ENCODE data around the gene SYT14.
"Not testable (repeated sequence)": the region's sequence is repeated elsewhere in the genome, so short reads cannot be mapped to it uniquely, and the experiment has no call there.

SYT14 gene

DNA sequence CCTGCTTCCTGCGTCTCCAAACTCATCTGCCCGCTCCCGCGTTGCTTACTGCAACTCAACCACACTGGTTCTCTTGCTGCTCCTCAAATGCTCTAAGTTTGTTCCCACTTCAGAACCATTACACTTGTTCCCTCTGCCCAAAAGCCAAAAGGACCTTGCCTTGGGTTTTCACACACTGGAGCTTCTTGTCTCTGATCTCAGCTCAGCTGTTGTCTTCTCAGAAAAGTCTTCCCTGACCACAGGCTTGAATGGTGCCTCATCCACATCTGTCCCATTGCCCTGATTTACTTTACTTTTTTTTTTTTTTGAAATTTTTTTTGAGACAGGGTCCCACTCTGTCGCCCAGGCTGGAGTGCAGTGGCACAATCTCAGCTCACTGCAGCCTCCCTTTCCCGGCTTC, 44.3 kb upstream of the SYT14 start:
- ATAC-seq (ENCODE audit: insufficient read depth, low read depth) (no peak), DNase-seq (no peak)
- no peak overlapping the region for H2AFZ ChIP-seq (ENCODE audit: low read depth, low read length)
- H4K20me1 ChIP-seq (ENCODE audit: insufficient read depth, low read length) = no peaks in the 10 kb centered on the region
- H3K9ac ChIP-seq (ENCODE audit: low read depth, low read length) = no peak overlapping the region
- H3K27ac ChIP-seq (ENCODE audit: low read length) = no peak overlapping the region
- TF ChIP-seq, protein P1, sequence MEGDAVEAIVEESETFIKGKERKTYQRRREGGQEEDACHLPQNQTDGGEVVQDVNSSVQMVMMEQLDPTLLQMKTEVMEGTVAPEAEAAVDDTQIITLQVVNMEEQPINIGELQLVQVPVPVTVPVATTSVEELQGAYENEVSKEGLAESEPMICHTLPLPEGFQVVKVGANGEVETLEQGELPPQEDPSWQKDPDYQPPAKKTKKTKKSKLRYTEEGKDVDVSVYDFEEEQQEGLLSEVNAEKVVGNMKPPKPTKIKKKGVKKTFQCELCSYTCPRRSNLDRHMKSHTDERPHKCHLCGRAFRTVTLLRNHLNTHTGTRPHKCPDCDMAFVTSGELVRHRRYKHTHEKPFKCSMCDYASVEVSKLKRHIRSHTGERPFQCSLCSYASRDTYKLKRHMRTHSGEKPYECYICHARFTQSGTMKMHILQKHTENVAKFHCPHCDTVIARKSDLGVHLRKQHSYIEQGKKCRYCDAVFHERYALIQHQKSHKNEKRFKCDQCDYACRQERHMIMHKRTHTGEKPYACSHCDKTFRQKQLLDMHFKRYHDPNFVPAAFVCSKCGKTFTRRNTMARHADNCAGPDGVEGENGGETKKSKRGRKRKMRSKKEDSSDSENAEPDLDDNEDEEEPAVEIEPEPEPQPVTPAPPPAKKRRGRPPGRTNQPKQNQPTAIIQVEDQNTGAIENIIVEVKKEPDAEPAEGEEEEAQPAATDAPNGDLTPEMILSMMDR (IDR thresholded peaks at IDR 0.05; ENCODE audit: borderline replicate concordance, extremely low read depth, low read length, poor library complexity, severe bottlenecking) = no peak
- TF ChIP-seq EZH2 (IDR thresholded peaks at IDR 0.05; ENCODE audit: borderline replicate concordance, low read depth, low read length, severe bottlenecking) = no peak
- H3K4me3 ChIP-seq (ENCODE audit: low read depth in 1 of 2, low read length in 2 of 2) = no peak overlapping the region
- H3K9me3 ChIP-seq (ENCODE audit: insufficient read depth, low read length, severe bottlenecking) = no peaks in the 10 kb centered on the region
- no peaks in the 10 kb centered on the region for H3K79me2 ChIP-seq (ENCODE audit: insufficient read depth, low read length)
- no peaks in the 10 kb centered on the region for H3K4me1 ChIP-seq (ENCODE audit: insufficient read depth, low read length)
- H3K27me3 ChIP-seq (ENCODE audit: insufficient read depth, low read length, poor library complexity) = no peaks in the 10 kb centered on the region
- no peaks in the 10 kb centered on the region for H3K36me3 ChIP-seq (ENCODE audit: insufficient read depth, low read length)
- H3K4me2 ChIP-seq (ENCODE audit: insufficient read depth, low read length) = no peak overlapping the region

DNA sequence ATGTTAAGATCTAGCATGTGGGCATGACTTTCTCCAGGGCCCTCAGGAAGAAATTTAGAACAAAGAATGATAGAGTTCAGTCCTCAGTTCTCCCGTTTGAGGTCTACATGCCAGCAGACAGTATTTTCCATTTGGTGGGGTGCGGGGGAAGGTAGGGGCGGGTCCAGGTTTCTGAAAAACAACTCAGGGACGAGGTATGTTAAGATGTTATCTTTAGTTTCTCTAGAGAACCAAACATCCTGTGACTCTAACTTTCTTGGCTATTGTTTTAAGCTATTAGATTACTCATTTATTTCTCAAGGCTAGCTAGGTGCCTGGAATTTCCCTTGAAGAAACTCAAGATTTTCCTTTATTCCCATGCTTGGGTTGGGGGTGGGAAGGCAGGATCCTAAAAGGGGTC, 42.3 kb upstream of the SYT14 start:
- H3K27ac ChIP-seq (ENCODE audit: low read length) = no peak overlapping the region
- H4K20me1 ChIP-seq (ENCODE audit: insufficient read depth, low read length) = no peaks in the 10 kb centered on the region
- H3K9me3 ChIP-seq (ENCODE audit: insufficient read depth, low read length, severe bottlenecking) = no peaks in the 10 kb centered on the region
- ATAC-seq (ENCODE audit: insufficient read depth, low read depth) = no peak
- no peaks in the 10 kb centered on the region for H3K27me3 ChIP-seq (ENCODE audit: insufficient read depth, low read length, poor library complexity)
- TF ChIP-seq, protein P1 (IDR thresholded peaks at IDR 0.05; ENCODE audit: borderline replicate concordance, extremely low read depth, low read length, poor library complexity, severe bottlenecking) = no peak
- TF ChIP-seq EZH2 (IDR thresholded peaks at IDR 0.05; ENCODE audit: borderline replicate concordance, low read depth, low read length, severe bottlenecking) = no peak
- H3K36me3 ChIP-seq (ENCODE audit: insufficient read depth, low read length) = no peaks in the 10 kb centered on the region
- H3K4me2 ChIP-seq (ENCODE audit: insufficient read depth, low read length) = no peak overlapping the region
- H3K9ac ChIP-seq (ENCODE audit: low read depth, low read length) = no peak overlapping the region
- no peak for DNase-seq
- no peak overlapping the region for H2AFZ ChIP-seq (ENCODE audit: low read depth, low read length)
- H3K4me3 ChIP-seq (ENCODE audit: low read depth in 1 of 2, low read length in 2 of 2) = no peak overlapping the region
- no peaks in the 10 kb centered on the region for H3K79me2 ChIP-seq (ENCODE audit: insufficient read depth, low read length)
- H3K4me1 ChIP-seq (ENCODE audit: insufficient read depth, low read length) = no peaks in the 10 kb centered on the region

DNA sequence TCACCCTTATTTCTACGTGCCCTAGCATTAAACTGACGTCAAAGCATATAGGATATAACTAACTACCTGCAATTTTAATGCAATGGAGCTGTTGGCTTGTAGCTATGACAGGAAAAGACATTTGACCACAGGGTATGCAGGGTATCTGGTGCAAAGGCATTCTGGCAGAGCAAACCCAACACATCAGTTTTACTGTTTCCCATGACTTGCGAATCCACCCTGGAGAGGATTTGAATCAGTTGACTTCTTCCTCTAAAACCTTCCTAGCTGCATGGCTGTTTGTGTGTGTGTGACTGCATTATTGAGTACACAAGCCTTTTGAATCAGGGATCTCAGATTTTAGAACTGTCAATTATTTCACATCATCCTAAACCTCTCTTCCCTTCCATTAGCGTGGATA, 41.7 kb upstream of the SYT14 start:
- no peaks in the 10 kb centered on the region for H3K36me3 ChIP-seq (ENCODE audit: insufficient read depth, low read length)
- H2AFZ ChIP-seq (ENCODE audit: low read depth, low read length) = no peak overlapping the region
- H3K27me3 ChIP-seq (ENCODE audit: insufficient read depth, low read length, poor library complexity) = no peaks in the 10 kb centered on the region
- no peaks in the 10 kb centered on the region for H3K79me2 ChIP-seq (ENCODE audit: insufficient read depth, low read length)
- H3K9ac ChIP-seq (ENCODE audit: low read depth, low read length) = no peak overlapping the region
- H3K27ac ChIP-seq (ENCODE audit: low read length) = no peak overlapping the region
- no peaks in the 10 kb centered on the region for H3K9me3 ChIP-seq (ENCODE audit: insufficient read depth, low read length, severe bottlenecking)
- no peak for ATAC-seq (ENCODE audit: insufficient read depth, low read depth)
- TF ChIP-seq EZH2 (IDR thresholded peaks at IDR 0.05; ENCODE audit: borderline replicate concordance, low read depth, low read length, severe bottlenecking) = no peak
- TF ChIP-seq, protein P1 (IDR thresholded peaks at IDR 0.05; ENCODE audit: borderline replicate concordance, extremely low read depth, low read length, poor library complexity, severe bottlenecking) = no peak
- H4K20me1 ChIP-seq (ENCODE audit: insufficient read depth, low read length) = no peaks in the 10 kb centered on the region
- DNase-seq = no peak
- H3K4me1 ChIP-seq (ENCODE audit: insufficient read depth, low read length) = no peaks in the 10 kb centered on the region
- H3K4me2 ChIP-seq (ENCODE audit: insufficient read depth, low read length) = no peak overlapping the region
- H3K4me3 ChIP-seq (ENCODE audit: low read depth in 1 of 2, low read length in 2 of 2) = no peak overlapping the region

DNA sequence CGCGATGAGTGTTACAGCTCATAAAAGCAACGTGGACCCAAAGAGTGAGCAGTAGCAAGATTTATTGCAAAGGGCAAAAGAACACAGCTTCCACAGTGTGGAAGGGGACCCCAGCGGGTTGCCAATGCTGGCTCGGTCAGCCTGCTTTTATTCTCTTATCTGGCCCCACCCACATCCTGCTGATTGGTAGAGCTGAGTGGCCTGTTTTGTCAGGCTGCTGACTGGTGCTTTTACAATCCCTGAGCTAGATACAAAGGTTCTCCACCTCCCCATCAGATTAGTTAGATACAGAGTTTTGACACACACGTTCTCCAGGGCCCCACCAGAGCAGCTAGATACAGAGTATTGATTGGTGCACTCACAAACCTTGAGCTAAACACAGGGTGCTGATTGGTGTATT, 39.7 kb upstream of the SYT14 start:
- not testable (repeated sequence) for H3K9me3 ChIP-seq (ENCODE audit: insufficient read depth, low read length, severe bottlenecking); H3K27me3 ChIP-seq (ENCODE audit: insufficient read depth, low read length, poor library complexity); H3K27ac ChIP-seq (ENCODE audit: low read length); H3K4me1 ChIP-seq (ENCODE audit: insufficient read depth, low read length); H2AFZ ChIP-seq (ENCODE audit: low read depth, low read length); ATAC-seq (ENCODE audit: insufficient read depth, low read depth); H3K9ac ChIP-seq (ENCODE audit: low read depth, low read length); H3K4me3 ChIP-seq (ENCODE audit: low read depth in 1 of 2, low read length in 2 of 2); H3K4me2 ChIP-seq (ENCODE audit: insufficient read depth, low read length); H3K79me2 ChIP-seq (ENCODE audit: insufficient read depth, low read length); H4K20me1 ChIP-seq (ENCODE audit: insufficient read depth, low read length); DNase-seq; H3K36me3 ChIP-seq (ENCODE audit: insufficient read depth, low read length)

DNA sequence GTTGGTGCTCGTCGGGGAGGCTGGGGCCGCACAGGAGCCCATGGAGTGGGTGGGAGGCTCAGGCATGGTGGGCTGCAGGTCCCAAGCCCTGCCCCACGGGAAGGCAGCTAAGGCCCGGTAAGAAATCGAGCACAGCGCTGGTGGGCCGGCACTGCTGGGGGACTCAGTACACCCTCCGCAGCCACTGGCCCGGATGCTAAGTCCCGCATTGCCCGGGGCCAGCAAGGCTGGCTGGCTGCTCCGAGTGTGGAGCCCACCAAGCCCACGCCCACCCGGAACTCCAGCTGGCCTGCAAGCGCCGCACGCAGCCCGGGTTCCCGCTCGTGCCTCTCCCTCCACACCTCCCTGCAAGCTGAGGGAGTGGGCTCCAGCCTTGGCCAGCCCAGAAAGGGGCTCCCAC, 39.2 kb upstream of the SYT14 start:
- ATAC-seq (ENCODE audit: insufficient read depth, low read depth); H3K79me2 ChIP-seq (ENCODE audit: insufficient read depth, low read length); H3K4me2 ChIP-seq (ENCODE audit: insufficient read depth, low read length); H2AFZ ChIP-seq (ENCODE audit: low read depth, low read length); H3K4me3 ChIP-seq (ENCODE audit: low read depth in 1 of 2, low read length in 2 of 2); H4K20me1 ChIP-seq (ENCODE audit: insufficient read depth, low read length); H3K36me3 ChIP-seq (ENCODE audit: insufficient read depth, low read length); H3K4me1 ChIP-seq (ENCODE audit: insufficient read depth, low read length); H3K27me3 ChIP-seq (ENCODE audit: insufficient read depth, low read length, poor library complexity); H3K9me3 ChIP-seq (ENCODE audit: insufficient read depth, low read length, severe bottlenecking); H3K9ac ChIP-seq (ENCODE audit: low read depth, low read length); H3K27ac ChIP-seq (ENCODE audit: low read length); DNase-seq: not testable (repeated sequence)
